SK-N-MC (cell line): ENCODE data around the gene TNS2.

Source experiments
- DNase-seq: peaks from one replicate; pipeline ENCODE4 v3.0.0-alpha.2; 2011; ENCODE audit warnings: low read depth, low spot score
- H3K27ac ChIP-seq: fragments of 200-600 bp; sonication (generic); 2 replicates; pipeline ENCODE4 v1.5.1; 2016; ENCODE audit warnings: mixed run types
- H3K36me3 ChIP-seq: fragments of 200-600 bp; sonication (generic); 2 replicates; pipeline ENCODE4 v1.6.1; 2017; ENCODE audit warnings: antibody characterized with exemption, low read length, mixed read lengths; ENCODE audit not compliant: insufficient read depth
- H3K4me3 ChIP-seq: fragments of 200-600 bp; sonication (generic); 2 replicates; pipeline ENCODE4 v1.5.1; 2016
- H3K9ac ChIP-seq: fragments of 200-600 bp; sonication (generic); 2 replicates; pipeline ENCODE4 v1.8.0; 2017; ENCODE audit warnings: mixed run types, mixed read lengths; ENCODE audit not compliant: insufficient read length
- H3K9me3 ChIP-seq: fragments of 200-600 bp; sonication (generic); 2 replicates; pipeline ENCODE4 v1.6.1; 2017; ENCODE audit warnings: low read depth, mild to moderate bottlenecking, antibody characterized with exemption, low read length, moderate library complexity, mixed read lengths
- EZH2 ChIP-seq: fragments of 200-600 bp; sonication (generic); IDR thresholded peaks from one replicate; pipeline ENCODE4 v1.6.1; 2017; ENCODE audit warnings: antibody characterized with exemption
- FOXP2 ChIP-seq: optimal IDR thresholded peaks from 2 replicates; pipeline ENCODE3; 2011; ENCODE audit warnings: mild to moderate bottlenecking, moderate library complexity; ENCODE audit not compliant: insufficient read depth; ENCODE audit errors: extremely low read length, control extremely low read depth
- POLR2AphosphoS5 ChIP-seq: IDR thresholded peaks from 2 replicates; pipeline ENCODE4 v1.6.1; 2012; ENCODE audit warnings: mild to moderate bottlenecking, low read depth, low read length, borderline replicate concordance

Gene TNS2

GRCh38 chr12:53058674-53059433 lies 9.0 kb downstream of the TNS2 start:
- no peak overlapping the region for H3K4me3 ChIP-seq
- H3K9ac ChIP-seq, result no peak overlapping the region
- no peak for DNase-seq
- no peak overlapping the region for H3K27ac ChIP-seq
- no peak for TF ChIP-seq FOXP2
- no peak for TF ChIP-seq POLR2AphosphoS5
- no peak for TF ChIP-seq EZH2
- H3K9me3 ChIP-seq, result no peaks in the 10 kb centered on the region
- H3K36me3 ChIP-seq, result no peaks in the 10 kb centered on the region

- H3K27ac ChIP-seq, result no peak overlapping the region
- no peak for TF ChIP-seq POLR2AphosphoS5
- no peak for TF ChIP-seq FOXP2
- no peak for TF ChIP-seq EZH2
- DNase-seq, result no peak
These were observed 9.7 kb downstream of the TNS2 start for GRCh38 chr12:53059434-53060063.

GRCh38 chr12:53060064-53060720 lies 10.3 kb downstream of the TNS2 start:
- Histone ChIP-seq H3K36me3 (no peaks in the 10 kb centered on the region), H3K27ac (no peak overlapping the region)

More at GRCh38 chr12:53059434-53060063, 9.7 kb downstream of the TNS2 start:
- H3K9me3 ChIP-seq, result no peaks in the 10 kb centered on the region
- no peak overlapping the region for H3K4me3 ChIP-seq
- H3K9ac ChIP-seq, result no peak overlapping the region
- no peaks in the 10 kb centered on the region for H3K36me3 ChIP-seq

GRCh38 chr12:53060721-53061276 lies 10.9 kb downstream of the TNS2 start:
- Histone ChIP-seq H3K4me3 (no peak overlapping the region), H3K36me3 (no peaks in the 10 kb centered on the region), H3K27ac (no peak overlapping the region), H3K9ac (no peak overlapping the region), H3K9me3 (no peaks in the 10 kb centered on the region)
- no peak for DNase-seq
- TF ChIP-seq POLR2AphosphoS5 (no peak), EZH2 (no peak), FOXP2 (no peak)

More at GRCh38 chr12:53060064-53060720, 10.3 kb downstream of the TNS2 start:
- Histone ChIP-seq H3K4me3 (no peak overlapping the region), H3K9me3 (no peaks in the 10 kb centered on the region), H3K9ac (no peak overlapping the region)
- TF ChIP-seq FOXP2, result no peak
- no peak for TF ChIP-seq POLR2AphosphoS5
- no peak for TF ChIP-seq EZH2
- DNase-seq, result no peak

GRCh38 chr12:53061404-53062010 lies 11.6 kb downstream of the TNS2 start:
- Histone ChIP-seq H3K36me3 (no peaks in the 10 kb centered on the region), H3K9me3 (no peaks in the 10 kb centered on the region), H3K27ac (no peak overlapping the region), H3K4me3 (no peak overlapping the region), H3K9ac (no peak overlapping the region)
- no peak for TF ChIP-seq FOXP2
- TF ChIP-seq POLR2AphosphoS5, result no peak
- TF ChIP-seq EZH2, result no peak
- DNase-seq, result no peak

GRCh38 chr12:53062011-53062961 lies 12.4 kb downstream of the TNS2 start:
- Histone ChIP-seq H3K9me3 (no peaks in the 10 kb centered on the region), H3K9ac (no peak overlapping the region)

More at GRCh38 chr12:53062011-53062961, 12.4 kb downstream of the TNS2 start:
- Histone ChIP-seq H3K36me3 (no peaks in the 10 kb centered on the region), H3K27ac (no peak overlapping the region), H3K4me3 (no peak overlapping the region)
- DNase-seq, result no peak
- peak; percentile 30; the same call in 1 of the 2 replicates for TF ChIP-seq POLR2AphosphoS5
- TF ChIP-seq FOXP2, result no peak
- no peak for TF ChIP-seq EZH2
